Stimulated activated CD8-positive, alpha-beta memory T cell treated with anti-CD3 and anti-CD28 coated beads, Interleukin-12 subunit alpha, Interleukin-12 subunit beta, amount 100 ng/mL, for 4 hours (primary cell): ENCODE results near the gene RAB18.
"Not testable (repeated sequence)": the region's sequence is repeated elsewhere in the genome, so short reads cannot be mapped to it uniquely, and the experiment has no call there.

Experiments used
- DNase-seq: peaks from one replicate; pipeline ENCODE4 v3.0.0-alpha.2; 2020; ENCODE audit warnings: low read depth

Gene RAB18

DNA sequence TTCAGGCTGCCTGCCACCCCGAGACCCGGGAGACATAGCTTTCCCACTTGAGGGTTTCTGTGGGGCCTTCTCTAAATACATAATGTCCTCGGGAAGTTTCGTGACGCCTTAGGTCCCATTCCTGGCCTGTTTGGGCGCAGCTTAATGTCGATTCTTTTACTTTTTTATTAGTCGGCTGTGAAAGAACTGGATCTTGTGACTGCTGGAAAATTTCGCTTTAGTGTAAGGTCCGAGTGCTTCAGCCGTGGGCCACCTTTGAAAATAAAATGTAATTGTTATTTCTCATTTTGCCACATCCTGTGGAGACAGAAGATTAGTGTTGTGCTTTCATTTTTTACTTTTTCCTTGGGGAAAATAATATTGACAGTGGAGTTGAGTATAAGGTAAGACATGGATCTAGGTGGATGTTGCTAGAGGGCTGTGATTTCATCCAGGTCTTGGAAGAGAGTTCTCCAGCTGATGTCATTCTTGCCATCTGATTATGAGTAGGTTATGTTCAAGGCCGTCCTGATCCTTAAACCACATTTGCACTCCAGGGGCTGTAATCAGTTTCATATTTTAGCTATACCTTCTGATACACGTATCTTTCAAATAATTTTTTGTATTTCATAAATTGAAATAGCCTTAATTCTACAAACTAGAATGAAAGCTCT lies 830 bp downstream of the RAB18 start:
- DNase-seq: no peak

DNA sequence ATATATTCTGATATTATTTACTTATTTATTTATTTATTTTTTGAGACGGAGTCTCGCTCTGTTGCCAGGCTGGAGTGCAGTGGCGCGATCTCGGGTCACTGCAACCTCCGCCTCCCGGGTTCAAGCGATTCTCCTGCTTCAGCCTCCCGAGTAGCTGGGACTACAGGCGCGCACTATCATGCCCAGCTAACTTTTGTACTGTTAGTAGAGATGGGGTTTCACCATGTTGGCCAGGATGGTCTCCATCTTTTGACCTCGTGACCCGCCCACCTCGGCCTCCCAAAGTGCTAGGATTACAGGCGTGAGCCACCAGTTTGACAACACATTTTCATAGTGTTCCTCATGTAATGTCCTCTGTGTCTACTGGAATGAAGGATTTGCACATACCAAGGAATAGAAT lies 1.4 kb downstream of the RAB18 start:
- not testable (repeated sequence) for DNase-seq

DNA sequence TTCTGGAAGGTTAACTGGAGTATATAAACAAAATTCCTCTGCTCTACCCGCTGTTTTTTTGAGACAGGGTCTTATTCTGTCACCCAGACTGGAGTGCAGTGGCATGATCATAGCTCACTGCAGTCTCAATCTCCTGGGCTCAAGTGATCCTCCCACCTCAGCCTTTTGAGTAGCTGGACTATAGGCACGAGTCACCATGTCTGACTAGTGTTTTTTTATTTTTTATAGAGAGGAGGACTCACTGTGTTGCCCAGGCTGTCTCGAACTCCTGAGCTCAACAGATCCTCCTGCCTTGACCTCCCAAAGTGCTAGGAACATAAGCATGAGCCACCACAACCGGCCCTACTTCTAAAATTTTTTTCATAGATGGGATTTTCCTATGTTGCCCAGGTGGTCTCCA lies 2.2 kb downstream of the RAB18 start:
- no peak for DNase-seq

DNA sequence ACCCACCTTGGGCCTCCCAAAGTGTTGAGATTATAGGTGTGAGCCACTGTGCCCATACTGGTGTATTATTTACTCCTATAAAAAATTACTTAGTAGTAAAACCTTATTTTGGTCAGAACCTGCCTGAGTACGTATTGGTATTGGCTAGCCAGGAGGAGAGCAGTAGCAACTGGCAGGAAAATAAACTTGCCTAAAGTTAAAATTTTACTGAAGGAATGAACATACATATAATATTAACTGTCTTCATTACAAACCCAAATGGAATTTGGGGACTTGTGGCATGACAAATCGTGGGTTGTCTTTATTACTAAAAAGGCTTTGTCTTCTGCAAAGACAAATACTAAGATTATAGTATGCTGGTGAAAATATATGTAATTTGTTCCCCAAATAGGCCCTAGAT lies 8.4 kb downstream of the RAB18 start:
- DNase-seq: no peak

DNA sequence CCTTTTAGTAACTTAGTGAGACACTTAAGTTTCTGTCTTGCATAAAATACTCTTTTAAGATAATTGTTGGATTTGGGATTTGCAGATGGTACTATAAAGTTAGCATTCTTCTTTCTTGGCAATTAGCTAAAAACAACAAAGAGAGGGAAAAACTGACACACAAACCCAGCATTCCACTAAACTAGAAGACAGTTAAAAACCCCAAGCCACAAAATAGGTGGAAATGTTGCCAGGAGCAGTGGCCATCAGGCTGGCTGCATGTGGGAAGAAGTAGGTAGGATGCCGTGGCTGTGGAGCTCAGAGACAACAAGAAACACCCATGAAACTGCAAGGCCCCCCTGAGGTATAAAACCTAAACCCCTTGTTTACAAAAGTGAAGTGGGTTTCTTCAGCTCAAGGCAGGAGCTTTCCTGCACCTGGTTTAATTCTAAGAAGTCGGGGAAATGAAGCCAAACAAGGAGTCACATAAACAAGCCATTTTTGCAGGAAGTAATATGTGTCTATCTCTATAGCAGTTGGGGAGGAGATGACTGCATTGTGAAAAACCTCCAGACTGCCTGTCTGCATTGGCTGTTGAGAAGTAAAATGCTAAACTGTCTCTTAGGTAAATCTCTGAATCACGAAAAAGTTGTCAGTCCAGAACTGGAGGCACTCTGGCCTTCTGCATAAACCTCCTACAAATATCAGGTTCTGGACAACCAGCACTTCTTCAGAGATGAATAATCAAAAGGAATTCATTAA lies 9.5 kb downstream of the RAB18 start:
- DNase-seq: no peak

- no peak for DNase-seq
Measured at GRCh38 chr10:27514243-27514642, 10.1 kb downstream of the RAB18 start.

- no peak for DNase-seq
Measured at GRCh38 chr10:27518261-27518660, 14.2 kb downstream of the RAB18 start.

GRCh38 chr10:27525819-27526218 lies 21.7 kb downstream of the RAB18 start:
- DNase-seq: no peak

DNA sequence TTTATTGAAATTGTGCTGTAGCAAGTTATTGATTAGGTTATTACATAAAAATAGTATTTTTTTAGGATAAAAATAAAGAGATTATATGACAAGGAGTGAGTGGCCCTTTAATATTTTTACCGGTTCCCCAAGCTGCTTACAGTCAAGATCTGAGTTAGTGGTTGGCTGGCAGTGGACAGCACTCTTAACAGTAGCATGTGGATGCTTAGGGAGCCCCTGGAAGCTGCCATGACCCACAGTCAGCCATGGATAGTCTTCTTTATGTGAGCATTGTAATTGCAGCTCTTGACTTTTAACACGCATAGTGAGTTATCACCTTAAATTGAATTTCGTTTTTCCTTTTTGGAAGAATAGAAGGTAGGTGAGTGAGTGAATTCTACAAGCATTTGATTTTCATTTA lies 22.1 kb downstream of the RAB18 start:
- DNase-seq: no peak

GRCh38 chr10:27527666-27528295 lies 23.7 kb downstream of the RAB18 start:
- no peak for DNase-seq

DNA sequence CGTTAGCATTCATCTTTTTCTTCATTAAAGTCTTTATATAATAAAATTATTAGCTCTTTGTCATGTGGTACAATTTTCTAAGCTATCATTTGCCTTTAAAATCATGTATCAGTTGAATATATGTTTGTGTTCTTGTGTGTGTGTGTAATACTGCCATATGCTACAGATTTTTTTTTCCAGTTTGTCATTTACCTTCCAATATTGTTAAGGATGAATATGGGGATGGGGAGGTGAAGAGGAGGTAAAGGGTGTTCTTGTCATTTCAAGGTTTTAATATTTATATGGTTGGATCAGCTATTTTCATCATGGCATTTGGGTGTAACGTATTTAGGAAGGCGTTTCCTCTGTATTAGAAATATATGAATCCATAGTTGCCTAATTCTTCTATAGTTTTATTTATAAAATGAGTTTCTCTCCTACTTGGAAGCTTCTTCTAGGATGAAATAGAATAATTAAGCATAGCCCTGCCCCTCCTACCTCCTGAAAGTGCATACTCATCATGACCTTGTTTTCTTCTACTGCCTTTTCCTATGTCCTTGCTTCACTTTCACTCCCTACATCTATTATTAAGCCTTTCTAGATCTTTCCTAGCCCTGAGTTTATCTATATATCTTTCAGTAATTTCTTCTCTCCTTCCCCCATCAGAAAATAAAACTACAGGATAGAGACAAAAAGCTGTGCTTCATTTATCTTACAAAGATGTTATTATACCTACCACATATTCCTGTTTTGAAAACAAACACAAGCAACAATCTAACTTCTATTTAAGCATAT lies 25.1 kb downstream of the RAB18 start:
- no peak for DNase-seq

- no peak for DNase-seq
Measured at GRCh38 chr10:27530477-27530876, 26.4 kb downstream of the RAB18 start.

DNA sequence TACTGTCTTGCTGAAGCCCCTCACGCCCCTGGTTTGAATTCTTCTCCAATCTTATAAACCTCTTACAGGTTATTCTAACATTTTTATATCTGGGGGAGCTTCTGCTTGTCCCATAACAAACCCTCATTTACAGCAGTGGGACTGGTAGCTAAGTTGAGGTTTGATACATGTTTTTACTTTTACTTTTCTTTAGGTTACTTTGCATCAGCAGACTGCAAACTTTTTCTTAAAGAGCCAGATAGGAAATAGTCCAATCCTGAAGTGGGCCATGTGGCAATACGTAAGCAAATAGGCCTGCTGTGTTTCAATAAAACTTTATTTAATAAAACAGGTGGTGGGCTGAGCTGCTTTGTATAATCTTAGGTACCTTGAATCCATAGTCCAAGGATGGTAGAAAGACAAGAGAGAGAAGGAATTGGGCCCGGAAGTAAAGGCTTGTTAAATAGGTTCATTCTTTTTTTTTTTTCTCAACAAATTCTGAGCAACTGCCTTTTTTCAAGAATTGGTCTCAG lies 27.3 kb downstream of the RAB18 start:
- no peak for DNase-seq

DNA sequence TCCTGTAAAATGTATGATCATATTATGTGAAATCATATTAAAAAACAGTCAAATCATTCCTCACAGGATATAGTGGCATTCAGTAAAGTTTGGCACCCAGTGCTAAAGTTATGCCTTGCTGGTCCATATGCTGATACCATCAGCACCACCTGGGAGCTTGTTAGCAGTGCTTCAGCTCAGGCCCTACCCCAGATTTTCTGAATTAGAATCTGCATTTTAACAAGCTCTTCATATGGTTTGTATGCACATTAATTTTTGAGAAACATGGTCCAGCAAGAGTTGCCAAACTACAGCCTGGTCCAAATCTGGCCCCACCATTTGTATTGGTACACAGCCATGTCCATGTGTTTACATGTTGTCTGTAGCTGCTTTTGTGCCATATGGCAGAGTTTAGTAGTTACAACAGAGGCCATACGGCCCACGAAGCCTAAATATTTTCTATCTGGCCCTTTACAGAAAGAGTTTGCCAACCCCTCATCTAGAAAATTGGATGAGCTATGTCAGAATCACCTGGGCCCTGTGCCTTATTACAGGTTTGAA lies 30.1 kb downstream of the RAB18 start:
- DNase-seq: no peak

DNA sequence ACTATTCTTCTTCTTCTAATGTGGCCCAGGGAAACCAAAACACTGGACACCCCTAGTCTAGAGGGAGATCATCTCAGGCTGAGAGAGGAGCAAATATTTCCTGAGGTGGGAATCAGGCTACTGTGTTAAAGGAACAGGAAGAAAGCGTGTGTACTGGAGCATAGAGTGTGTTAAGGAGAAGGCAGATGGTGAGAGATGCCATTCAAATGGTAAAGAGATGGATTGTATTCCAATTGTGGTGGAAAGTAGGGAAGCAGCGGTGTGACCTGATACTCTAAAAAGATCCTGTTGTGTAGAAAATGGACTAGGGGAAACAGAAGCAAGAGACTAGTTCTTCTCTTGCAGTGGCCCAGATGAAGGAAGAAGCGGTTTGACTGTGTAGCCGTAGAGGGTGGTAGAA lies 31.2 kb downstream of the RAB18 start:
- no peak for DNase-seq

DNA sequence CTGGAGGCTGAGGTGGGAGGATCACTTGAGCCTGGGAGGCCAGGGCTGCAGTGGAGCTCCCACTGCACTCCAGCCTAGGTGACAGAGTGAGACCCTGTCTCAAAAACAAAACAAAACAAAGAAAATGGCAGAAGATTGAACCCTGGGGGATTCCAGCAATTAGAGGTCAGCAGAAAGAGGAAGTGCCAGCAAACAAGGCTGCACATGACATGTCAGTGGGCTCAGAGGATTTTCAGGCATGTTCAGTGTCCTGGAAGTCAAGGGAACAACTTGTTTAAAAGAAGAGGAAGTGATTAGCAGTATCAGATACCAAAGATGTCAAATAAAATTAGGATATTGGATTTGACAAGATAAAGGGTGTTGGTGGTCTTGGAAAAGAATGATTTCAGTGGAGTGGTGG lies 32.3 kb downstream of the RAB18 start:
- no peak for DNase-seq

DNA sequence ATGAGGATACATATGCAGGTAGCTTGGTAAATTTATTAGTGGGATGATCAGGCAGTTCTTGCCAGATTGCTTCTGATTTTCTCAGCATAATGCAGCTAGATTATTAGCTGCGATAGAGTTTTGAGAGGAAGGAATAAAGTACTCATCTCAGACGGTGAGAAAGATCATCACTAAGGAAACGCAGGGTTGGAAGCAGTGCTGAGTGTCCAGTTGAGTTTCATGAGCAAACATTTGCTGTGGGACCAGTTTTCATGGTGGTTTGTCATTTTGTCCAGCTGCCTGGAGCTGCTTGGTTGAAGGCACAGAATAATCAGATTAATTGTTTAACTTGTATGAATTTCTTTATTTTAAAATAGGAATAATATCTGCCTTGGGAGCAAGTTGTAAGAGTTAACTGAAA lies 33.1 kb downstream of the RAB18 start:
- no peak for DNase-seq

DNA sequence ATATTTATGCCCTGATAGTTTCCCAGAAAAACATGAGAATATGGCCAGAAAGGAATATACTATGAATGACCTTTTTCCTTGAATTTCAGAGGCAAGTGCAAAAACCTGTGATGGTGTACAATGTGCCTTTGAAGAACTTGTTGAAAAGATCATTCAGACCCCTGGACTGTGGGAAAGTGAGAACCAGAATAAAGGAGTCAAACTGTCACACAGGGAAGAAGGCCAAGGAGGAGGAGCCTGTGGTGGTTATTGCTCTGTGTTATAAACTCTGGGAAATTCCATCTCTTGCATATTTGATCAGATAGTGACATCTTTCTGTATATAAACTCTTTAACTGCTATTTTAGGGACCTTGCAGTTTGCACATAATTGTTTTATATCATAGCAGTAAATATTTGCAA lies 33.7 kb downstream of the RAB18 start:
- DNase-seq: no peak

- no peak for DNase-seq
Measured at GRCh38 chr10:27540672-27541071, 36.6 kb downstream of the RAB18 start.

GRCh38 chr10:27541796-27542729 lies 38.0 kb downstream of the RAB18 start:
- no peak for DNase-seq

GRCh38 chr10:27542812-27543211 lies 38.7 kb downstream of the RAB18 start:
- no peak for DNase-seq
